DMS153 treated with DMSO at 0.1 percent for 48 hours (cell line): Measurements from ENCODE around the gene AHRR.
"Not testable (repeated sequence)": the region's sequence is repeated elsewhere in the genome, so short reads cannot be mapped to it uniquely, and the experiment has no call there.

Experiments
- DNase-seq: peaks from one replicate; lab custom pipeline; 2025; ENCODE audit not compliant: unreplicated experiment; lab: John Stamatoyannopoulos, UW

The AHRR gene

GRCh38 chr5:321230-321725, at the start of gene AHRR:
Gene AHRR (plus strand): TSS chr5:321714. CDS start chr5:343903, 22,189 bp downstream.
- DNase-seq: peak; percentile 62

GRCh38 chr5:271828-272167, 49.7 kb upstream of the AHRR start:
- DNase-seq: not testable (repeated sequence)

- DNase-seq: not testable (repeated sequence)
These were observed 48.4 kb upstream of the AHRR start for GRCh38 chr5:273091-273490.

- not testable (repeated sequence) for DNase-seq
These were observed 48.0 kb upstream of the AHRR start for GRCh38 chr5:273491-273890.

- not testable (repeated sequence) for DNase-seq
These were observed 47.2 kb upstream of the AHRR start for GRCh38 chr5:274346-274745.

GRCh38 chr5:278646-279045, 42.9 kb upstream of the AHRR start:
- no peak for DNase-seq

GRCh38 chr5:279051-279665, 42.4 kb upstream of the AHRR start:
- not testable (repeated sequence) for DNase-seq

GRCh38 chr5:285991-286557, 35.4 kb upstream of the AHRR start:
- no peak for DNase-seq

- not testable (repeated sequence) for DNase-seq
These were observed 31.3 kb upstream of the AHRR start for GRCh38 chr5:290200-290599.

- not testable (repeated sequence) for DNase-seq
These were observed 30.2 kb upstream of the AHRR start for GRCh38 chr5:291345-291744.

- not testable (repeated sequence) for DNase-seq
These were observed 26.7 kb upstream of the AHRR start for GRCh38 chr5:294788-295187.

- DNase-seq: peak; percentile 20
These were observed 25.3 kb upstream of the AHRR start for GRCh38 chr5:296207-296606.

- not testable (repeated sequence) for DNase-seq
These were observed 24.6 kb upstream of the AHRR start for GRCh38 chr5:296954-297353.

GRCh38 chr5:297448-297847, 24.1 kb upstream of the AHRR start:
- not testable (repeated sequence) for DNase-seq

GRCh38 chr5:297991-298736, 23.4 kb upstream of the AHRR start:
- DNase-seq: not testable (repeated sequence)

GRCh38 chr5:298737-299125, 22.8 kb upstream of the AHRR start:
- DNase-seq: no peak

GRCh38 chr5:299921-300320, 21.6 kb upstream of the AHRR start:
- not testable (repeated sequence) for DNase-seq

GRCh38 chr5:300691-301435, 20.7 kb upstream of the AHRR start:
- not testable (repeated sequence) for DNase-seq

- DNase-seq: peak; percentile 80
These were observed 19.1 kb upstream of the AHRR start for GRCh38 chr5:302416-302815.

- DNase-seq: no peak
These were observed 18.5 kb upstream of the AHRR start for GRCh38 chr5:302966-303365.

GRCh38 chr5:303741-304140, 17.8 kb upstream of the AHRR start:
- not testable (repeated sequence) for DNase-seq
